ENCODE results near the gene SPRED2. TPM values are rescaled to one million over a fixed set of nuclear protein-coding genes. Genes with fewer than 3 reads are reported as not detected.

The SPRED2 gene
- total RNA-seq, 1 donor from 2014 or later: 11.1 TPM

DNA sequence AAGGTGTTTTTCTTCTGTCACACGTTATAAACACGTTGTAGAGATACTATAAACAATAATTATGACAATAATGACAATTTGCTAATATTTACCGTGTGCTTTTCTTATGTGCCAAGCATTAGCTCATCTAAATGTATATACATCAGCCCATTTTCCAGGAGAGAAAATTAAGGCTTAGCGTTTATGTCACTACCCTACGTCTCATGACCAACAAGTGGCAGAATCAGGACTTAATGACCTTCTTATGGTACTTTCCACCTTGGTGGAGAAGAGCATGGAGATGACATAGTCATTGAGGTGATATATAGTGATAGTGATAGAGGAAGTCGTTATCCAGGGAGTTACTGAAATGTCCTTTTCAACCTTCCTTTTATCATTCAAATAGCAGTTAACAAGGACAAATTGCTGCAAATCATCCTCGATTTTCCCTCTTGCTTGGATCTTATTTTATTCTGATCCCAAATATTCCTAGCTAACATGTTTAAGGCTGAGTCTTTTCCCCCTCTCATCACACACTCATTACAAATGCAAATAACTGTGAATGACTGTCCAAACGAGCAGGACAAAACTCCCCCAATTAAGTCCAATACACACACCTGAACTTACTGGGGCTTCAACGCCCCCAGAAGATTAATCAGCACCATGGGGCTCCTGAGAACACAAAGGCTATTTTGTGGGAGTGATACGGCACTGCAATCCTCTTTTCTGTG lies 27.3 kb downstream of the SPRED2 start:
- H3K4me3 ChIP-seq (ENCODE audit: low read depth, low read length): no peak overlapping the region
- TF ChIP-seq CTCF (conservative IDR thresholded peaks at IDR 0.05; ENCODE audit: low read depth, low read length): no peak
- no peak for DNase-seq (ENCODE audit: low read depth)

DNA sequence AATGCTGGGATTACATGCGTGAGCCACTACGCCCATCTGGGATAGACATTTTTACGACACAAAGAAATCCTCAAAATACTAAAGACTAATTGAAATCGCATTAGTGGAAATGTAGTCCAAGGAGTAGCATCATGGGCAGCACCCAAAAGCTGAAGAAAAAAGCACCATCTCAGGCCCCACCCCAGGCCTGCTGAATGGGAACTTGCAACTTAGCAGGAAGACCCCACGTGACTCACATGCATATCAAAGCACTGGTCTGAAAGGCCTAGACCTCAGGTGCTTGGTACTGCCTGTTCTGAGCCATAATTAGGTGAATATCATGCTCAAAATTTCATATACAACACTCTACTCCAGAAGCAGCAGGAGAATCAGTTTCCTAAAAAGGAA lies 28.9 kb downstream of the SPRED2 start:
- no peak for DNase-seq (ENCODE audit: low read depth)
- H3K4me3 ChIP-seq (ENCODE audit: low read depth, low read length): no peak overlapping the region
- no peak for TF ChIP-seq CTCF (conservative IDR thresholded peaks at IDR 0.05; ENCODE audit: low read depth, low read length)

DNA sequence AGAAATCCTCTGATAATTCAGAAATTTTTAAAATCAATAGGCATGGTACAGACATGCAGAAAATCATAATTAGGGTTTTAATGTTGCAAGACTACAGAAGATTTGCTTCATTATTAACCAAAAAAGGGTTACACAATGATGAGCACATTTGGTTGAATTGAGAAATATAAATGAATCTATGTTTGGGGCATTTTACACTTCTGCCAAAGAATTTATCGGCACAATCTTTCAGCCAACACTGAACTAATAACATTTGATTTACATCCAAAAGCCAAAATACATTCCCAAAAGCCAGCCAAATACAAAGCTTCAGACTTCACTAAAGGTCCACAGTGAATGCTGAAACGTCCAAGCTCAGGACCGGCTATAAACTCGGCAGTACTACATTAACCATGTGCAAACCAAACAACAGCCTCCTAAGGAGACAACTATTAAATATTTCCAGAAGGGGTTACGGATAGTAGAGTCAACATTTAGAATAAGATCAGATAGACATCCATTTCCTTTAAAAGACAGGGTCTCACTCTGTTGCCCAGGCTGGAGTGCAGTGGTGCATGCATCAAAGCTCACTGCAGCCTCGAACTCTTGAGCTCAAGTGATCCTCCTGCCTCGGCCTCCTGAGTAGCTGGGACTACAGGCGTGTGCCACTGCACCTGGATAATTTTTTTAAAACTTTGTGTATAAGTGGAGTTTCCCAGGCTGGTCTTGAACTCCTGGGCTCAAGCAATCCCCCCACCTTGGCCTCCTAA lies 29.4 kb downstream of the SPRED2 start:
- DNase-seq (ENCODE audit: low read depth): no peak
- TF ChIP-seq CTCF (conservative IDR thresholded peaks at IDR 0.05; ENCODE audit: low read depth, low read length): no peak
- no peak overlapping the region for H3K4me3 ChIP-seq (ENCODE audit: low read depth, low read length)

- no peak for DNase-seq (ENCODE audit: low read depth)
- no peak for TF ChIP-seq CTCF (conservative IDR thresholded peaks at IDR 0.05; ENCODE audit: low read depth, low read length)
- H3K4me3 ChIP-seq (ENCODE audit: low read depth, low read length): no peak overlapping the region
These were observed 30.1 kb downstream of the SPRED2 start for GRCh38 chr2:65402323-65402722.

- DNase-seq (ENCODE audit: low read depth): no peak
- no peak overlapping the region for H3K4me3 ChIP-seq (ENCODE audit: low read depth, low read length)
These were observed 35.3 kb downstream of the SPRED2 start for GRCh38 chr2:65397122-65397521.

GRCh38 chr2:65396348-65397026 lies 35.9 kb downstream of the SPRED2 start:
- no peak for DNase-seq (ENCODE audit: low read depth)
- H3K4me3 ChIP-seq (ENCODE audit: low read depth, low read length): no peak overlapping the region
- no peak for TF ChIP-seq CTCF (conservative IDR thresholded peaks at IDR 0.05; ENCODE audit: low read depth, low read length)

More at GRCh38 chr2:65397122-65397521, 35.3 kb downstream of the SPRED2 start:
- no peak for TF ChIP-seq CTCF (conservative IDR thresholded peaks at IDR 0.05; ENCODE audit: low read depth, low read length)
